ENCODE measurements around the gene MAGEB4. TPM values are rescaled to one million over a fixed set of nuclear protein-coding genes. Genes with fewer than 3 reads are reported as not detected.

The MAGEB4 gene
- not detected in 2 replicates for total RNA-seq

GRCh38 chrX:30241724-30242415, at the start of gene MAGEB4:
Gene MAGEB4 (plus strand): TSS chrX:30242000. CDS start chrX:30242136, 136 bp downstream.

DNA sequence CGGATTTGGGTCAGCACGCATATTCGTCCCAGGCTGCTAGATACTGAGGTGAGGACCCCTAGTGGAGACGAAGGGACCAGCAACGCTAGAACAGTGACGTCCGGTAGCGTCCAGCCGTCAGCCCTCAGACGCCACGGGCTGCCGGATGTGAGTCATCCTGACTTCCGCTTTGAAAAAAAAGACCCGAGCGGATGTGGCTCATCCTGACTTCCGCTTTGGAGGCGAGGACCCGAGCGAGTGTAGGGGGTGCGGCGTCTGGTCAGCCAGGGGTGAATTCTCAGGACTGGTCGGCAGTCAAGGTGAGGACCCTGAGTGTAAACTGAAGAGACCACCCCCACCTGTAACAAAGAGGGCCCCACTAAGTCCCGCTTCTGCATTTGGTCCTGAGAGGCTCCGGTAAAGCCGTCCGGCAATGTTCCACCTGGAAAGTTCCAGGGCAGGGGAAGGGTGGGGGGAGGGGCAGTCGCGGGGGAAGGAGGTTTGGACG, 26.4 kb upstream of the MAGEB4 start, which contains the start of gene MAGEB2:
TSS of gene MAGEB2 (plus strand) at position 207 of the 487 bp plus-strand sequence. CDS start 3,018 bp downstream, outside the sequence.

GRCh38 chrX:30230395-30230794, 11.4 kb upstream of the MAGEB4 start, which contains the start of gene MAGEB3:
Gene MAGEB3 (plus strand): TSS chrX:30230657. CDS start chrX:30235925, 5,268 bp downstream.

DNA sequence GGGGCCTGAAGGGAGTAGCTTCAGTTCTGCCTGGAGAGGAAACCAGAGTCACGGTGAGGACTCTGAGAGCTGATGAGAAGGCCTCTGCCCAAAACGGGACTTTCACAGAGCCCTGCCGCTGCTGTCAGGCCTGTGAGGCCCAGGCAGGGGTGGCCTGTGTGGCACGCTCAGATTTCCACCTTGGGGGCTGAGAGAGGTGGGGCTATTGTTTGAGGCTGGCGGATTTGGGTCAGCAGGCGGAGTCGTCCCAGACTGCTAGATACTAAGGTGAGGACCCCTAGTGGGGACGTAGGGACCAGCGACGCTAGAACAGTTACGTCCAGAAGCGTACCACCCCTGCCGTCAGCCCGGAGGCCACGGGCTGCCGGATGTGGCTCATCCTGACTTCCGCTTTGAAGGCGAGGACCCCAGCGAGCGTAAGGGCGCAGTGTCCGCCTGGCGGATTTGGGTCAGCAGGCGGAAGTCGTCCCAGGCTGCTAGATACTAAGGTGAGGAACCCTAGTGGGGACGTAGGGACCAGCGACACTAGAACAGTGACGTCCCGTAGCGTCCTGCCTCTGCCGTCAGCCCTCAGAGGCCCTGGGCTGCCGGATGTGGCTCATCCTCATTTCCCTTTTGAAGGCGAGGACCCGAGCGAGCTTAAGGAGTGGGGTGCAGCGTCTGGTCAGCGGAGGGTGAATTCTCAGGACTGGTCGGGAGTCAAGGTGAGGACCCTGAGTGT, 5.1 kb downstream of the MAGEB4 start, which contains the start of gene MAGEB1:
TSS of gene MAGEB1 (plus strand) at position 378 of the 721 bp plus-strand sequence. CDS start 3,348 bp downstream, outside the sequence.

Other genes starting within 250 kb of the MAGEB4 start
- gene MAGEB2, start 26.4 kb upstream of the MAGEB4 start, total RNA-seq, result not detected in 2 replicates
- gene MAGEB3, start 11.3 kb upstream of the MAGEB4 start, total RNA-seq, result not detected in 2 replicates
- gene MAGEB1, start 5.1 kb downstream of the MAGEB4 start, total RNA-seq, result not detected in 2 replicates
- gene NR0B1, start 67.4 kb downstream of the MAGEB4 start, total RNA-seq, result 0.19 and 0.26 TPM in 2 replicates